Lower leg skin (tissue), 3 donors: ENCODE results near the gene ITGB5.

Experiments used
- POLR2A ChIP-seq, 2 donors: fragments of 450-650 bp; IDR thresholded peaks; one replicate each; pipeline ENCODE4 v1.6.1; 2016 to 2017; ENCODE audit warnings: antibody characterized with exemption in 2 of 2, mild to moderate bottlenecking in 1 of 2, moderate library complexity in 1 of 2
- TF ChIP-seq, protein P1 (sequence below), 3 donors: fragments of 450-650 bp; IDR thresholded peaks; one replicate each; pipeline ENCODE4 v1.5.1; 2016; ENCODE audit warnings: antibody characterized with exemption in 3 of 3, mild to moderate bottlenecking in 3 of 3, moderate library complexity in 2 of 3

- TF ChIP-seq, protein P1, sequence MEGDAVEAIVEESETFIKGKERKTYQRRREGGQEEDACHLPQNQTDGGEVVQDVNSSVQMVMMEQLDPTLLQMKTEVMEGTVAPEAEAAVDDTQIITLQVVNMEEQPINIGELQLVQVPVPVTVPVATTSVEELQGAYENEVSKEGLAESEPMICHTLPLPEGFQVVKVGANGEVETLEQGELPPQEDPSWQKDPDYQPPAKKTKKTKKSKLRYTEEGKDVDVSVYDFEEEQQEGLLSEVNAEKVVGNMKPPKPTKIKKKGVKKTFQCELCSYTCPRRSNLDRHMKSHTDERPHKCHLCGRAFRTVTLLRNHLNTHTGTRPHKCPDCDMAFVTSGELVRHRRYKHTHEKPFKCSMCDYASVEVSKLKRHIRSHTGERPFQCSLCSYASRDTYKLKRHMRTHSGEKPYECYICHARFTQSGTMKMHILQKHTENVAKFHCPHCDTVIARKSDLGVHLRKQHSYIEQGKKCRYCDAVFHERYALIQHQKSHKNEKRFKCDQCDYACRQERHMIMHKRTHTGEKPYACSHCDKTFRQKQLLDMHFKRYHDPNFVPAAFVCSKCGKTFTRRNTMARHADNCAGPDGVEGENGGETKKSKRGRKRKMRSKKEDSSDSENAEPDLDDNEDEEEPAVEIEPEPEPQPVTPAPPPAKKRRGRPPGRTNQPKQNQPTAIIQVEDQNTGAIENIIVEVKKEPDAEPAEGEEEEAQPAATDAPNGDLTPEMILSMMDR (IDR thresholded peaks at IDR 0.05), result peak in 1 of 3 donors; percentile 85
- TF ChIP-seq POLR2A (IDR thresholded peaks at IDR 0.05), result no peak
Observed at GRCh38 chr3:124761250-124761796, 125.8 kb downstream of the ITGB5 start.
